ENCODE data around the gene FSTL3. TPM values are rescaled to one million over a fixed set of nuclear protein-coding genes. Genes with fewer than 3 reads are reported as not detected.

FSTL3 gene
- total and polyA plus RNA-seq, 2 of the 13 experiments (the other 11 are each of a cell fraction or from before 2014, with no cell fraction given) = 13.5 to 15.6 TPM

GRCh38 chr19:732148-733069 is 56.2 kb downstream of the FSTL3 start:
- no peaks in the 10 kb centered on the region for H3K9me3 ChIP-seq (ENCODE audit: low read length)
- intact Hi-C loops (cut with micrococcal nuclease; ENCODE audit: unreplicated experiment) (no loop called here), in situ Hi-C loops (cut with HindIII; ENCODE audit: extremely low pct_ligation_motif_present, low pct_unique_long_range_greater_than_20kb) (loop anchor here (5.0 to 10.0 kb wide), 2 partner anchors 65 to 148 kb away; partner anchors contain the start of gene HCN2)
- no peak overlapping the region for H2AFZ ChIP-seq (ENCODE audit: low read length)
- no peak overlapping the region for H3K4me3 ChIP-seq (replicated peaks in 1 of 3; ENCODE audit: insufficient read depth in 1 of 3, low read depth in 2 of 3, low read length in 3 of 3)
- ChIA-PET POLR2A (no interaction called here), CTCF (ENCODE audit: low intra/inter-chr PET ratio, low total read pairs) (interaction anchor here (2.2 kb wide), 1 partner anchor 68 kb away, joined by 25 read pairs; no protein-coding TSS in a partner anchor)
- H4K20me1 ChIP-seq (ENCODE audit: insufficient read depth, low read length) = no peaks in the 10 kb centered on the region
- 92% methylated on average over 23 of the region's 24 CpGs for WGBS (ENCODE audit: low lambda C conversion rate)
- ATAC-seq (no peak), FAIRE-seq (no peak), DNase-seq (ENCODE audit: low spot score) (no peak)
- H3K79me2 ChIP-seq (ENCODE audit: insufficient read depth, low read length) = no peaks in the 10 kb centered on the region
- H3K27ac ChIP-seq (ENCODE audit: extremely low read length, insufficient read depth, low read length) = no peak overlapping the region
- no peak overlapping the region for H3K9ac ChIP-seq (ENCODE audit: insufficient read depth, low read depth, low read length)
- no peak overlapping the region for H3K4me2 ChIP-seq (ENCODE audit: low read depth, low read length)
- no TSS peak for BruUV-seq (replicated peaks)
- peaks cover 7% of the 10 kb centered on the region for H3K4me1 ChIP-seq (ENCODE audit: insufficient read depth, low read length)
- H3K36me3 ChIP-seq (replicated peaks in 1 of 2; ENCODE audit: control insufficient read depth in 1 of 2, insufficient read depth in 2 of 2, low read length in 2 of 2) = no peaks in the 10 kb centered on the region
- no peaks in the 10 kb centered on the region for H3K27me3 ChIP-seq (ENCODE audit: control insufficient read depth in 1 of 2, insufficient read depth in 2 of 2, low read length in 2 of 2)
- TF ChIP-seq, protein P1, sequence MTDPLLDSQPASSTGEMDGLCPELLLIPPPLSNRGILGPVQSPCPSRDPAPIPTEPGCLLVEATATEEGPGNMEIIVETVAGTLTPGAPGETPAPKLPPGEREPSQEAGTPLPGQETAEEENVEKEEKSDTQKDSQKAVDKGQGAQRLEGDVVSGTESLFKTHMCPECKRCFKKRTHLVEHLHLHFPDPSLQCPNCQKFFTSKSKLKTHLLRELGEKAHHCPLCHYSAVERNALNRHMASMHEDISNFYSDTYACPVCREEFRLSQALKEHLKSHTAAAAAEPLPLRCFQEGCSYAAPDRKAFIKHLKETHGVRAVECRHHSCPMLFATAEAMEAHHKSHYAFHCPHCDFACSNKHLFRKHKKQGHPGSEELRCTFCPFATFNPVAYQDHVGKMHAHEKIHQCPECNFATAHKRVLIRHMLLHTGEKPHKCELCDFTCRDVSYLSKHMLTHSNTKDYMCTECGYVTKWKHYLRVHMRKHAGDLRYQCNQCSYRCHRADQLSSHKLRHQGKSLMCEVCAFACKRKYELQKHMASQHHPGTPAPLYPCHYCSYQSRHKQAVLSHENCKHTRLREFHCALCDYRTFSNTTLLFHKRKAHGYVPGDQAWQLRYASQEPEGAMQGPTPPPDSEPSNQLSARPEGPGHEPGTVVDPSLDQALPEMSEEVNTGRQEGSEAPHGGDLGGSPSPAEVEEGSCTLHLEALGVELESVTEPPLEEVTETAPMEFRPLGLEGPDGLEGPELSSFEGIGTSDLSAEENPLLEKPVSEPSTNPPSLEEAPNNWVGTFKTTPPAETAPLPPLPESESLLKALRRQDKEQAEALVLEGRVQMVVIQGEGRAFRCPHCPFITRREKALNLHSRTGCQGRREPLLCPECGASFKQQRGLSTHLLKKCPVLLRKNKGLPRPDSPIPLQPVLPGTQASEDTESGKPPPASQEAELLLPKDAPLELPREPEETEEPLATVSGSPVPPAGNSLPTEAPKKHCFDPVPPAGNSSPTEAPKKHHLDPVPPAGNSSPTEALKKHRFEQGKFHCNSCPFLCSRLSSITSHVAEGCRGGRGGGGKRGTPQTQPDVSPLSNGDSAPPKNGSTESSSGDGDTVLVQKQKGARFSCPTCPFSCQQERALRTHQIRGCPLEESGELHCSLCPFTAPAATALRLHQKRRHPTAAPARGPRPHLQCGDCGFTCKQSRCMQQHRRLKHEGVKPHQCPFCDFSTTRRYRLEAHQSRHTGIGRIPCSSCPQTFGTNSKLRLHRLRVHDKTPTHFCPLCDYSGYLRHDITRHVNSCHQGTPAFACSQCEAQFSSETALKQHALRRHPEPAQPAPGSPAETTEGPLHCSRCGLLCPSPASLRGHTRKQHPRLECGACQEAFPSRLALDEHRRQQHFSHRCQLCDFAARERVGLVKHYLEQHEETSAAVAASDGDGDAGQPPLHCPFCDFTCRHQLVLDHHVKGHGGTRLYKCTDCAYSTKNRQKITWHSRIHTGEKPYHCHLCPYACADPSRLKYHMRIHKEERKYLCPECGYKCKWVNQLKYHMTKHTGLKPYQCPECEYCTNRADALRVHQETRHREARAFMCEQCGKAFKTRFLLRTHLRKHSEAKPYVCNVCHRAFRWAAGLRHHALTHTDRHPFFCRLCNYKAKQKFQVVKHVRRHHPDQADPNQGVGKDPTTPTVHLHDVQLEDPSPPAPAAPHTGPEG (CRISPR knock-in tag; IDR thresholded peaks at IDR 0.05) = no peak
- TF ChIP-seq SMAD1 (CRISPR knock-in tag; IDR thresholded peaks at IDR 0.05; ENCODE audit: borderline replicate concordance, low read depth) (no peak), RXRA (CRISPR knock-in tag; IDR thresholded peaks at IDR 0.05) (no peak), ARHGAP35 (CRISPR knock-in tag; IDR thresholded peaks at IDR 0.05; ENCODE audit: borderline replicate concordance) (no peak), HNF1A (IDR thresholded peaks at IDR 0.05; ENCODE audit: low read depth) (no peak), HNF1A (CRISPR knock-in tag; IDR thresholded peaks at IDR 0.05; ENCODE audit: borderline replicate concordance) (no peak), NFYC (CRISPR knock-in tag; IDR thresholded peaks at IDR 0.05) (no peak), HOXA5 (CRISPR knock-in tag; IDR thresholded peaks at IDR 0.05) (no peak)
- TF ChIP-seq, protein P2, sequence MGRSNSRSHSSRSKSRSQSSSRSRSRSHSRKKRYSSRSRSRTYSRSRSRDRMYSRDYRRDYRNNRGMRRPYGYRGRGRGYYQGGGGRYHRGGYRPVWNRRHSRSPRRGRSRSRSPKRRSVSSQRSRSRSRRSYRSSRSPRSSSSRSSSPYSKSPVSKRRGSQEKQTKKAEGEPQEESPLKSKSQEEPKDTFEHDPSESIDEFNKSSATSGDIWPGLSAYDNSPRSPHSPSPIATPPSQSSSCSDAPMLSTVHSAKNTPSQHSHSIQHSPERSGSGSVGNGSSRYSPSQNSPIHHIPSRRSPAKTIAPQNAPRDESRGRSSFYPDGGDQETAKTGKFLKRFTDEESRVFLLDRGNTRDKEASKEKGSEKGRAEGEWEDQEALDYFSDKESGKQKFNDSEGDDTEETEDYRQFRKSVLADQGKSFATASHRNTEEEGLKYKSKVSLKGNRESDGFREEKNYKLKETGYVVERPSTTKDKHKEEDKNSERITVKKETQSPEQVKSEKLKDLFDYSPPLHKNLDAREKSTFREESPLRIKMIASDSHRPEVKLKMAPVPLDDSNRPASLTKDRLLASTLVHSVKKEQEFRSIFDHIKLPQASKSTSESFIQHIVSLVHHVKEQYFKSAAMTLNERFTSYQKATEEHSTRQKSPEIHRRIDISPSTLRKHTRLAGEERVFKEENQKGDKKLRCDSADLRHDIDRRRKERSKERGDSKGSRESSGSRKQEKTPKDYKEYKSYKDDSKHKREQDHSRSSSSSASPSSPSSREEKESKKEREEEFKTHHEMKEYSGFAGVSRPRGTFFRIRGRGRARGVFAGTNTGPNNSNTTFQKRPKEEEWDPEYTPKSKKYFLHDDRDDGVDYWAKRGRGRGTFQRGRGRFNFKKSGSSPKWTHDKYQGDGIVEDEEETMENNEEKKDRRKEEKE (IDR thresholded peaks at IDR 0.05) = no peak

All from HepG2 (cell line).